Heart right ventricle (tissue), 16 donors: ENCODE data around the gene EHBP1. TPM values are rescaled to one million over a fixed set of nuclear protein-coding genes. Genes with fewer than 3 reads are reported as not detected.

Experiments
- ATAC-seq, 8 donors: fragments of 200-7000 bp; cut with Tn5 transposase; one replicate each; pipeline ENCODE4 v1.9.1; 2020; ENCODE audit warnings: mild to moderate bottlenecking in 8 of 8, moderate library complexity in 8 of 8, moderate number of reproducible peaks in 1 of 8
- DNase-seq, 2 donors: peaks; one replicate each; pipeline ENCODE4 v3.0.0-alpha.2; 2020
- H3K27ac ChIP-seq, 10 donors: fragments of 200-600 bp; sonication (generic) in 2 of 10; one replicate each; pipeline versions ENCODE4 v1.5.0 to v1.8.0; 2020 to 2022; ENCODE audit warnings: mild to moderate bottlenecking in 3 of 10
- H3K27me3 ChIP-seq, 7 donors: fragments of 200-600 bp; one replicate each; pipeline ENCODE4 v1.8.0; 2021 to 2022; ENCODE audit warnings: mild to moderate bottlenecking in 2 of 7
- H3K36me3 ChIP-seq, 9 donors: fragments of 200-600 bp; sonication (generic) in 1 of 9; one replicate each; pipeline versions ENCODE4 v1.5.0 to v1.8.0; 2020 to 2022; ENCODE audit warnings: mild to moderate bottlenecking in 2 of 9
- H3K4me1 ChIP-seq, 9 donors: fragments of 200-600 bp; sonication (generic) in 1 of 9; one replicate each; pipeline versions ENCODE4 v1.5.0 to v1.8.0; 2020 to 2022; ENCODE audit warnings: mild to moderate bottlenecking in 4 of 9
- H3K4me3 ChIP-seq, 10 donors: fragments of 200-600 bp; sonication (generic) in 2 of 10; one replicate each; pipeline versions ENCODE4 v1.5.0 to v1.8.0; 2020 to 2022; ENCODE audit warnings: mild to moderate bottlenecking in 7 of 10, moderate library complexity in 2 of 10
- H3K9me3 ChIP-seq, 11 donors: fragments of 200-600 bp in 10 of 11; sonication (generic) in 2 of 11; one replicate each; pipeline versions ENCODE4 v1.5.0 to v1.8.0; 2013 to 2022; ENCODE audit warnings: mild to moderate bottlenecking in 2 of 11, control low read depth in 1 of 11, moderate library complexity in 1 of 11
- CTCF ChIP-seq, 9 donors: fragments of 200-600 bp; sonication (generic) in 2 of 9; IDR thresholded peaks; one replicate each; pipeline versions ENCODE4 v1.5.0 to v1.8.0; 2021 to 2022; ENCODE audit warnings: antibody characterized with exemption in 9 of 9, mild to moderate bottlenecking in 5 of 9, moderate library complexity in 1 of 9
- WGBS, 2 donors: extraction: QIAGEN DNeasy Blood & Tissue Kit; methylation state at CpG; one replicate each; pipeline ENCODE4 v1.1.7; 2013; ENCODE audit warnings: inconsistent platforms in 1 of 2; 5-methylcytosine and 5-hydroxymethylcytosine counted together
- intact Hi-C, 10 donors: fragments of 100-400 bp; cut with DNase I; formaldehyde crosslinking; loops; one replicate each; pipeline versions ENCODE4 v1.11.1 to v1.14.2; 2022
- polyA plus RNA-seq, 2 donors: library from polyadenylated mRNA; stranded (reverse); fragments of 200-250 nt; gene quantifications; one replicate each; pipeline ENCODE4 v1.2.3, GENCODE V29; 2013
- total RNA-seq, 10 donors: library from RNA; stranded (reverse); fragmentation: NEBNext Ultra II Directional in 3 of 10; extraction: Animal tissue kit (Norgen Biotek cat#: 25700) in 3 of 10; gene quantifications; one replicate each; pipeline versions ENCODE4 v1.2.1 to v1.2.4, GENCODE V29; 2021 to 2023
- donor health status: Arrhythmogenic right ventricular cardiomyopathy.
- donor health status: ischemic (EF 13 %, LVEDD 7.1; RV severe dilation, severe dysfunction).
- donor health status: healthy with polysubstance abuse.
- donor health status: DM: no; HTN: yes; CAD: no.
- donor health status: DM: no; HTN: no; CAD: no.
- donor health status: ischemic (EF 25% LVEDD 6.9; RV normal size, moderate dysfunction).
- donor health status: ischemic (EF 25% LVEDD 5.7; RV mildly dilated, moderate dysfunction).
- donor health status: healthy.
- donor health status: DM: yes; HTN: yes; CAD: no.
- donor health status: Ischemic cardiomyopathy.
- donor health status: ischemic (EF 35%, LVEDD 5.7; RV mildly dilated, moderate dysfunction).
- donor health status: nonischemic (EF 11% LVEDD 7.7; RV severe dilation, severe dysfunction).
- donor health status: DM: yes; HTN: yes; CAD: no.
- donor health status: PGD.
- donor health status: ischemic (EF 29% LVEDD 5.4; RV normal size, mild dysfunction).
- donor health status: nonischemic (EF 23%, LVEDD 6.1; RV moderate dilation, normal function).

EHBP1 gene
- total and polyA plus RNA-seq, 12 donors = 7.8 to 26.1 (median 20.1) TPM

- Histone ChIP-seq H3K36me3 (peaks cover 0 to 15% (median 0%) of the 10 kb centered on the region in 9 donors), H3K27ac (no peak overlapping the region), H3K9me3 (no peaks in the 10 kb centered on the region), H3K4me1 (no peaks in the 10 kb centered on the region), H3K27me3 (no peaks in the 10 kb centered on the region), H3K4me3 (no peak overlapping the region)
- intact Hi-C loops = no loop called here
- ATAC-seq (no peak), DNase-seq (no peak)
- no peak for TF ChIP-seq CTCF (IDR thresholded peaks at IDR 0.05)
- 96 to 97% methylated on average over 2 of the region's 2 CpGs for WGBS, 2 donors
Observed at GRCh38 chr2:62940697-62941096, 235.2 kb downstream of the EHBP1 start.

GRCh38 chr2:62941413-62941812 is 235.9 kb downstream of the EHBP1 start:
- H3K27me3 ChIP-seq = no peaks in the 10 kb centered on the region
- DNase-seq (no peak), ATAC-seq (no peak)
- H3K4me1 ChIP-seq = no peaks in the 10 kb centered on the region
- 91 to 93% methylated on average over 2 of the region's 2 CpGs for WGBS, 2 donors
- H3K36me3 ChIP-seq = peaks cover 0 to 15% (median 0%) of the 10 kb centered on the region in 9 donors
- no peak overlapping the region for H3K27ac ChIP-seq
- H3K4me3 ChIP-seq = no peak overlapping the region
- intact Hi-C loops = no loop called here
- TF ChIP-seq CTCF (IDR thresholded peaks at IDR 0.05) = peak in 2 of 9 donors; percentile 6 to 9
- no peaks in the 10 kb centered on the region for H3K9me3 ChIP-seq

GRCh38 chr2:62944362-62944761 is 238.8 kb downstream of the EHBP1 start:
- WGBS, 2 donors = 97 to 98% methylated on average over 2 of the region's 2 CpGs
- Histone ChIP-seq H3K9me3 (no peaks in the 10 kb centered on the region), H3K36me3 (peaks cover 0 to 26% (median 0%) of the 10 kb centered on the region in 9 donors), H3K27me3 (no peaks in the 10 kb centered on the region), H3K4me3 (no peak overlapping the region), H3K4me1 (no peaks in the 10 kb centered on the region), H3K27ac (no peak overlapping the region)
- no peak for ATAC-seq
- intact Hi-C loops = no loop called here
- DNase-seq = no peak
- no peak for TF ChIP-seq CTCF (IDR thresholded peaks at IDR 0.05)

GRCh38 chr2:62947403-62947802 is 241.9 kb downstream of the EHBP1 start:
- Histone ChIP-seq H3K4me1 (no peaks in the 10 kb centered on the region), H3K36me3 (peaks cover 0 to 32% (median 0%) of the 10 kb centered on the region in 9 donors), H3K9me3 (no peaks in the 10 kb centered on the region), H3K27ac (no peak overlapping the region), H3K4me3 (no peak overlapping the region), H3K27me3 (no peaks in the 10 kb centered on the region)
- intact Hi-C loops = no loop called here
- WGBS, 2 donors = 88 to 90% methylated on average over 1 of the region's 1 CpG
- ATAC-seq = no peak
- TF ChIP-seq CTCF (IDR thresholded peaks at IDR 0.05) = no peak
- DNase-seq = no peak
